ENCODE data around the gene CST9L. TPM values are rescaled to one million over a fixed set of nuclear protein-coding genes. Genes with fewer than 3 reads are reported as not detected.

CST9L gene
- total RNA-seq, 1 experiment from 2014 or later = not detected

DNA sequence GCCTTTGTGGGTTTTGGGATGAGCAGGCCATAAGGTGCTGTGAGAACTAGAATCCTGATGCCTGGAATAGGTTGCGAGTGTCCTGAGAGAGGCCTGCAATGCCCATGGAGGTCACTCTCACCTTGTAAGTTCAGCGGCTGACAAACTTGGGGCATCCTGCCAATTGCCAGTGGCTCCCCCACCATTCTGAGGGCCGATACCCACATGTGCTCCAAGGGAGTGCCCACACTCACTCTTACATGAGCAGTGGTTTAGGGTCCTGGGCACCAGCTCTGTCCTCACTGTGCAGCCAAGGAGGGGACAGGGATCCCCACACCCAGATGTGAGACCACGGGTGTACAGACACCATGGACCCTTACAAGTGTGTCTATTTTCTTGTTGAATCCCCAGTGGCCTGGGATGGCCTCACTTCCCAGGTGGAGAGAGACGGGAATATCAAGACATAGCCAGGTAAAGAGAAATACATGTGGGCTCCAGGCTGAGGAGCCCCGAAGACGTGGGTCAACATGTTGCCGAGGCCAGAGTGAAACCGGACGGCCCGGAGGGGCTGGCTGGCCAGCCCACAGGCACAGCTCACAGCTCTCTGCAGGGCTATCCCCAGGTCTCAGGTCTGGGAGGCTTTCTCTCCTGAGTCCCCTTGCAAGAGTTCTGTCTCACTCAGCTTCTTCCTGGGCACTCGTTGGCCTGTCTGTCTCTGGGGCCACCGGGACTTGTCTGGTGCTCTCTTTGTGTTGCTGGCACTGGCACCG, 39.4 kb upstream of the CST9L start:
- POLR2A ChIA-PET = no interaction called here
- CTCF ChIA-PET = interaction anchor here (0.7 to 1.0 kb wide), 2 partner anchors 15 to 166 kb away, joined by 3 to 4 read pairs; no protein-coding TSS in a partner anchor
- TF ChIP-seq, protein P1, sequence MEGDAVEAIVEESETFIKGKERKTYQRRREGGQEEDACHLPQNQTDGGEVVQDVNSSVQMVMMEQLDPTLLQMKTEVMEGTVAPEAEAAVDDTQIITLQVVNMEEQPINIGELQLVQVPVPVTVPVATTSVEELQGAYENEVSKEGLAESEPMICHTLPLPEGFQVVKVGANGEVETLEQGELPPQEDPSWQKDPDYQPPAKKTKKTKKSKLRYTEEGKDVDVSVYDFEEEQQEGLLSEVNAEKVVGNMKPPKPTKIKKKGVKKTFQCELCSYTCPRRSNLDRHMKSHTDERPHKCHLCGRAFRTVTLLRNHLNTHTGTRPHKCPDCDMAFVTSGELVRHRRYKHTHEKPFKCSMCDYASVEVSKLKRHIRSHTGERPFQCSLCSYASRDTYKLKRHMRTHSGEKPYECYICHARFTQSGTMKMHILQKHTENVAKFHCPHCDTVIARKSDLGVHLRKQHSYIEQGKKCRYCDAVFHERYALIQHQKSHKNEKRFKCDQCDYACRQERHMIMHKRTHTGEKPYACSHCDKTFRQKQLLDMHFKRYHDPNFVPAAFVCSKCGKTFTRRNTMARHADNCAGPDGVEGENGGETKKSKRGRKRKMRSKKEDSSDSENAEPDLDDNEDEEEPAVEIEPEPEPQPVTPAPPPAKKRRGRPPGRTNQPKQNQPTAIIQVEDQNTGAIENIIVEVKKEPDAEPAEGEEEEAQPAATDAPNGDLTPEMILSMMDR (IDR thresholded peaks at IDR 0.05; ENCODE audit: insufficient read depth in 1 of 2, low read depth in 1 of 2, low read length in 1 of 2, severe bottlenecking in 1 of 2, unreplicated experiment in 1 of 2) = no peak
- H3K4me3 Mint-ChIP-seq (ENCODE audit: unreplicated experiment) = no peak overlapping the region
- no peaks in the 10 kb centered on the region for H3K4me1 ChIP-seq
- no peak overlapping the region for H3K27ac Mint-ChIP-seq (ENCODE audit: unreplicated experiment)
- H3K27me3 ChIP-seq (replicated peaks; ENCODE audit: control insufficient read depth, insufficient read depth, low read length) = no peaks in the 10 kb centered on the region
- H3K36me3 ChIP-seq (ENCODE audit: control insufficient read depth, insufficient read depth, low read length) = no peaks in the 10 kb centered on the region
- H3K9me3 ChIP-seq = no peaks in the 10 kb centered on the region
- H3K4me3 ChIP-seq (ENCODE audit: low read depth, low read length) = no peak overlapping the region
- H3K36me3 Mint-ChIP-seq (ENCODE audit: insufficient read depth, unreplicated experiment) = no peaks in the 10 kb centered on the region
- intact Hi-C loops (cut with micrococcal nuclease; ENCODE audit: unreplicated experiment) = loop anchor here (10.0 kb wide), 2 partner anchors 63 to 253 kb away; partner anchors contain the start of gene NXT1
- H3K4me1 Mint-ChIP-seq (ENCODE audit: low read depth, unreplicated experiment) = no peaks in the 10 kb centered on the region
- DNase-seq = no peak
- no TSS peak for BruUV-seq (replicated peaks)
- H3K27me3 Mint-ChIP-seq (ENCODE audit: insufficient read depth, unreplicated experiment) = no peaks in the 10 kb centered on the region
- no peaks in the 10 kb centered on the region for H3K9me3 Mint-ChIP-seq (ENCODE audit: unreplicated experiment)

DNA sequence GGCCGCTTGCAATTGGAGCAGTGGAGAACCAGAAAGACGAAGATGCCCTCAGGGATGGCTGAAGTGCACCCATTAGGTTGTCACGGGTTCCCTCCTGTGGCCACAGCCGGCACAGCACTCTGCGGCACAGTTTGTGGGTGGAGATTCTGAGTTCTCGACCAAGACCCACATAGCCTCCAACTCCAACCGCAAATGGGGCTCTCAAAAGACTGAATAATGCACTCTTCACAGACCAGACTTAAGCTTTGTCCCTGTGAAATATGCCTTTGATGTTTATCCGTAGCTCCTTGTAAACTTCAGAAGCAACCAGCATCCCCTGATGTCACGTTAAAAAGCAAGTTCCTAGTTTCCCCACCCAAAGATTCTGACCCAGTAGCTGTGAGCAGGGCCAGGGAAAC, 38.4 kb upstream of the CST9L start:
- Histone ChIP-seq H3K36me3 (ENCODE audit: control insufficient read depth, insufficient read depth, low read length) (no peaks in the 10 kb centered on the region), H3K4me3 (ENCODE audit: low read depth, low read length) (no peak overlapping the region), H3K4me1 (no peaks in the 10 kb centered on the region), H3K9me3 (no peaks in the 10 kb centered on the region), H3K27me3 (replicated peaks; ENCODE audit: control insufficient read depth, insufficient read depth, low read length) (no peaks in the 10 kb centered on the region)
- TF ChIP-seq, protein P1 (IDR thresholded peaks at IDR 0.05; ENCODE audit: insufficient read depth in 1 of 2, low read depth in 1 of 2, low read length in 1 of 2, severe bottlenecking in 1 of 2, unreplicated experiment in 1 of 2) = peak; percentile 91 to 95
- Mint-ChIP-seq H3K4me3 (ENCODE audit: unreplicated experiment) (no peak overlapping the region), H3K36me3 (ENCODE audit: insufficient read depth, unreplicated experiment) (no peaks in the 10 kb centered on the region), H3K27me3 (ENCODE audit: insufficient read depth, unreplicated experiment) (no peaks in the 10 kb centered on the region), H3K4me1 (ENCODE audit: low read depth, unreplicated experiment) (no peaks in the 10 kb centered on the region), H3K9me3 (ENCODE audit: unreplicated experiment) (no peaks in the 10 kb centered on the region), H3K27ac (ENCODE audit: unreplicated experiment) (no peak overlapping the region)
- DNase-seq = peak; percentile 87 to 89
- ChIA-PET CTCF (interaction anchor here (0.7 to 1.0 kb wide), 2 partner anchors 16 to 165 kb away, joined by 3 to 4 read pairs; no protein-coding TSS in a partner anchor), POLR2A (no interaction called here)
- intact Hi-C loops (cut with micrococcal nuclease; ENCODE audit: unreplicated experiment) = loop anchor here (1.0 to 10.0 kb wide), 3 partner anchors 62 to 252 kb away; partner anchors contain the start of gene NXT1
- no TSS peak for BruUV-seq (replicated peaks)

DNA sequence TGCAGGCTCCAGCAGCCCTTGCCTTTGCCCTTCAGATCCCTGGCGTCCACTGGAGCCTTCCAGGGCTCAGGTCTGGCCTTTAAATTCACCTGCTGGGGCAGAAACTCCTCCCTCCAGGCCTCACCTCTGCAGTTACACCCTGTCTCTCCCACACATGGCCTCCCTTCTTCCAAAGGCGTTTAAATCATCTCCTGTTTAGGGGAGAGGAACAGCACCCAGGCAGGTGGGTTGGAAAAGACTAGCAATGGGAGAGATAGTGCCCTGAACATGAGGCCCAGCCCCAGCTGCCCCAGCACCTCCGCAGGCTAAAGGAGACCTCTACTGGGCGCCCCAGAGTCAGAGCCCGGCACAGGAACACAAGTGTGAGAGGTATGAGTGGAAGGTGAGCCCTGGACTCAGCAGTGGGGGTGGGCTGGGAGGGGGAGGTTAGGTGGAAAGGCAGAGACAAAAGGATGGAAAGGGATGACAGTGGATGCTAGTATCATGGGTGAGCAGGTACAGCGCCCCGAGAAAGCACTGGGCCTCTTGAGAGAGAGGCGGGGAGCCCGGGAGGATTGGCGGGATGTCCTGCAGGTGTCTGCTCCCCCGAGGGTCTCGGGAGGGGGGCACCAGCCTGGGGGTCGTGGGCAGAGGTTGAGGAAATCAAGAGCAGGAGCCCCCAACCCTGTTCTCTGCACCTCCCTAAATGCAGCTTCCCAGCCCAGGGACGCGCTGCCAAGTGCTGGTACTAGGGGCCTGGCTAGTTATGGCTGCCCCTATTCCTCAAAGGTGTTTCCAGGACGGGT, 37.8 kb upstream of the CST9L start, which contains the start of gene CST9:
Gene CST9 (minus strand): TSS at position 51 of the 785 bp plus-strand sequence. CDS start 53 bp downstream, outside the sequence.
- TF ChIP-seq, protein P1 (IDR thresholded peaks at IDR 0.05; ENCODE audit: insufficient read depth in 1 of 2, low read depth in 1 of 2, low read length in 1 of 2, severe bottlenecking in 1 of 2, unreplicated experiment in 1 of 2) = no peak
- Histone ChIP-seq H3K27me3 (replicated peaks; ENCODE audit: control insufficient read depth, insufficient read depth, low read length) (no peaks in the 10 kb centered on the region), H3K4me3 (ENCODE audit: low read depth, low read length) (no peak within 1 kb of the TSS), H3K36me3 (ENCODE audit: control insufficient read depth, insufficient read depth, low read length) (no peaks in the 10 kb centered on the region), H3K4me1 (no peaks in the 10 kb centered on the region), H3K9me3 (no peaks in the 10 kb centered on the region)
- H3K27me3 Mint-ChIP-seq (ENCODE audit: insufficient read depth, unreplicated experiment) = no peaks in the 10 kb centered on the region
- no peaks in the 10 kb centered on the region for H3K36me3 Mint-ChIP-seq (ENCODE audit: insufficient read depth, unreplicated experiment)
- intact Hi-C loops (cut with micrococcal nuclease; ENCODE audit: unreplicated experiment) = loop anchor here (1.0 to 10.0 kb wide), 3 partner anchors 61 to 251 kb away; partner anchors contain the start of gene NXT1
- no peaks in the 10 kb centered on the region for H3K9me3 Mint-ChIP-seq (ENCODE audit: unreplicated experiment)
- POLR2A ChIA-PET = no interaction called here
- no TSS peak for BruUV-seq (replicated peaks)
- CTCF ChIA-PET = no interaction called here
- DNase-seq = no peak
- no peak within 1 kb of the TSS for H3K27ac Mint-ChIP-seq (ENCODE audit: unreplicated experiment)
- H3K4me1 Mint-ChIP-seq (ENCODE audit: low read depth, unreplicated experiment) = no peaks in the 10 kb centered on the region
- H3K4me3 Mint-ChIP-seq (ENCODE audit: unreplicated experiment) = no peak within 1 kb of the TSS

All from Caco-2 (cell line).